HG03469 (cell line): ENCODE measurements around the gene ZNF804A.

Experiments used
- ATAC-seq: cut with Tn5 transposase; IDR thresholded peaks from one replicate; pipeline ENCODE4 v1.9.1; 2021; ENCODE audit warnings: mild to moderate bottlenecking, moderate library complexity, moderate number of reproducible peaks; ENCODE audit not compliant: unreplicated experiment

Gene ZNF804A

GRCh38 chr2:184920451-184920965 is 322.2 kb downstream of the ZNF804A start:
- ATAC-seq = no peak

GRCh38 chr2:184921676-184922075 is 323.3 kb downstream of the ZNF804A start:
- ATAC-seq = no peak

- ATAC-seq = no peak
Observed at GRCh38 chr2:184923751-184924150, 325.4 kb downstream of the ZNF804A start.

GRCh38 chr2:184927040-184927439 is 328.7 kb downstream of the ZNF804A start:
- no peak for ATAC-seq

- ATAC-seq = no peak
Observed at GRCh38 chr2:184936761-184937160, 338.4 kb downstream of the ZNF804A start.

- no peak for ATAC-seq
Observed at GRCh38 chr2:184938221-184938985, 340.1 kb downstream of the ZNF804A start.

- no peak for ATAC-seq
Observed at GRCh38 chr2:184945326-184945725, 347.0 kb downstream of the ZNF804A start.

- no peak for ATAC-seq
Observed at GRCh38 chr2:184945824-184946223, 347.5 kb downstream of the ZNF804A start.

- no peak for ATAC-seq
Observed at GRCh38 chr2:184956856-184957255, 358.5 kb downstream of the ZNF804A start.

- no peak for ATAC-seq
Observed at GRCh38 chr2:184971546-184972068, 373.3 kb downstream of the ZNF804A start.
